MM.1S (cell line): ENCODE measurements around the gene CSH2.
"Not testable (repeated sequence)": the region's sequence is repeated elsewhere in the genome, so short reads cannot be mapped to it uniquely, and the experiment has no call there.

ENCODE experiments used
- EZH2 ChIP-seq: fragments of 300-600 bp; sonication (generic); optimal IDR thresholded peaks from 2 replicates; pipeline ENCODE3; 2017; ENCODE audit warnings: low read depth, mild to moderate bottlenecking, antibody characterized with exemption, low read length, mixed read lengths
- TF ChIP-seq, protein P1 (sequence below): fragments of 300-600 bp; sonication (generic); IDR thresholded peaks from 2 replicates; pipeline ENCODE4 v1.5.1; 2016; ENCODE audit warnings: antibody characterized with exemption, low read length, mixed read lengths

DNA sequence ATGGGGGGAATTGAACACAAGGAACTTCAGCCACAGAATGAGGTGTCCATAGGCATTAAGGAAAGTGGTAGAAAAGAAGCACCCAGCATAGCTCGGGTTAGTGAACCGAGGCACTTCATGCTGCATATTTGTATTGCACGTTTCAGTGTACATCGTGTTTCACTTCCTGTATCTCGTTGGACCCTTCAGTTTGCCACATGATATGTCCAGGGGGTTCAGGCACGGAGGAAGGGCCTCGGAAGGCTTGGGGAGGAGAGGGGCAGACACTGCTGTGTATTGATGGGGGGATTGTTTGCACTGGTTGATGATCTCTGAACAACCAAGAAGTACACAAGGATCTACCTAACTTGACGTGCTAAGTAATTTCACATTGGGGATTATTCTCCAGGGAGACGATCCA lies 48.9 kb upstream of the CSH2 start:
- TF ChIP-seq EZH2, result not testable (repeated sequence)
- TF ChIP-seq, protein P1, sequence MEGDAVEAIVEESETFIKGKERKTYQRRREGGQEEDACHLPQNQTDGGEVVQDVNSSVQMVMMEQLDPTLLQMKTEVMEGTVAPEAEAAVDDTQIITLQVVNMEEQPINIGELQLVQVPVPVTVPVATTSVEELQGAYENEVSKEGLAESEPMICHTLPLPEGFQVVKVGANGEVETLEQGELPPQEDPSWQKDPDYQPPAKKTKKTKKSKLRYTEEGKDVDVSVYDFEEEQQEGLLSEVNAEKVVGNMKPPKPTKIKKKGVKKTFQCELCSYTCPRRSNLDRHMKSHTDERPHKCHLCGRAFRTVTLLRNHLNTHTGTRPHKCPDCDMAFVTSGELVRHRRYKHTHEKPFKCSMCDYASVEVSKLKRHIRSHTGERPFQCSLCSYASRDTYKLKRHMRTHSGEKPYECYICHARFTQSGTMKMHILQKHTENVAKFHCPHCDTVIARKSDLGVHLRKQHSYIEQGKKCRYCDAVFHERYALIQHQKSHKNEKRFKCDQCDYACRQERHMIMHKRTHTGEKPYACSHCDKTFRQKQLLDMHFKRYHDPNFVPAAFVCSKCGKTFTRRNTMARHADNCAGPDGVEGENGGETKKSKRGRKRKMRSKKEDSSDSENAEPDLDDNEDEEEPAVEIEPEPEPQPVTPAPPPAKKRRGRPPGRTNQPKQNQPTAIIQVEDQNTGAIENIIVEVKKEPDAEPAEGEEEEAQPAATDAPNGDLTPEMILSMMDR, result not testable (repeated sequence)
